HG03196 (cell line): ENCODE data around the gene COX17.

ENCODE experiments used
- ATAC-seq: cut with Tn5 transposase; IDR thresholded peaks from one replicate; pipeline ENCODE4 v1.9.1; 2021; ENCODE audit not compliant: unreplicated experiment

COX17 gene

GRCh38 chr3:119675188-119675874, 1.9 kb downstream of the COX17 start:
- no peak for ATAC-seq

- ATAC-seq = no peak
These were observed 3.3 kb downstream of the COX17 start for GRCh38 chr3:119673875-119674274.

- ATAC-seq = no peak
These were observed 4.4 kb downstream of the COX17 start for GRCh38 chr3:119672776-119673175.

GRCh38 chr3:119669906-119670570, 7.2 kb downstream of the COX17 start:
- ATAC-seq = no peak

- no peak for ATAC-seq
These were observed 11.1 kb downstream of the COX17 start for GRCh38 chr3:119665954-119666559.

GRCh38 chr3:119664850-119665379, 12.3 kb downstream of the COX17 start:
- no peak for ATAC-seq

GRCh38 chr3:119664370-119664769, 12.8 kb downstream of the COX17 start:
- no peak for ATAC-seq

GRCh38 chr3:119663885-119664284, 13.3 kb downstream of the COX17 start:
- no peak for ATAC-seq

- no peak for ATAC-seq
These were observed 14.4 kb downstream of the COX17 start for GRCh38 chr3:119662604-119663373.

- no peak for ATAC-seq
These were observed 16.4 kb downstream of the COX17 start, which contains the start of gene POPDC2 for GRCh38 chr3:119660474-119661440. Gene POPDC2 (minus strand): TSS chr3:119660589. CDS start chr3:119660423, 166 bp downstream.

- no peak for ATAC-seq
These were observed 17.5 kb downstream of the COX17 start for GRCh38 chr3:119659606-119660291.

GRCh38 chr3:119658994-119659393, 18.2 kb downstream of the COX17 start:
- ATAC-seq = no peak

- peak; percentile 53 for ATAC-seq
These were observed 19.1 kb downstream of the COX17 start for GRCh38 chr3:119657887-119658702.

- ATAC-seq = no peak
These were observed 23.3 kb downstream of the COX17 start for GRCh38 chr3:119653876-119654275.

GRCh38 chr3:119652306-119653033, 24.7 kb downstream of the COX17 start:
- ATAC-seq = no peak

GRCh38 chr3:119649761-119650160, 27.4 kb downstream of the COX17 start:
- no peak for ATAC-seq

- ATAC-seq = no peak
These were observed 29.2 kb downstream of the COX17 start for GRCh38 chr3:119647843-119648575.
